ENCODE measurements around the gene UBR4. TPM values are rescaled to one million over a fixed set of nuclear protein-coding genes. Genes with fewer than 3 reads are reported as not detected.

The UBR4 gene
- total RNA-seq, 1 donor from 2014 or later = 121 TPM

DNA sequence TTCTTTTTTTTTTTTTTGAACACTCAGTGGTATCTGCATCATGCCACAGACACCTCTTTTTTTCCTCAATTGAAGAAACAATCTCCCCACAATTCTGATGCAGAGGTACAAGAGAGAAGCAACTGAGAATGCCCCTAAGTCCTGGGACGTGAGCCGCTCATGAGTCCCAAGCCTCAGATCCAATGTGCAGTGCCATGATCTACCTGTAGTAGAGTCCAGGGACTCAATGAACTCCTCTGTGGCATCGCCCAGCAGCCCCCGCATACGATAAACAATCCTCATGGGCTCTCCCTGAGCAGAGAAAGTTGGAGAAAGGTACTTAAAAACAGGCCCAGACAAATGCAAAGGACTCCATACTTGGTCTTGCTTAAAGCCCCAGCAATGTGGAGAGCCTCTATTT is 113.1 kb downstream of the UBR4 start:
- intact Hi-C loops (cut with micrococcal nuclease) = loop anchor here (5.0 kb wide), 1 partner anchor 190 kb away; no protein-coding TSS in a partner anchor

DNA sequence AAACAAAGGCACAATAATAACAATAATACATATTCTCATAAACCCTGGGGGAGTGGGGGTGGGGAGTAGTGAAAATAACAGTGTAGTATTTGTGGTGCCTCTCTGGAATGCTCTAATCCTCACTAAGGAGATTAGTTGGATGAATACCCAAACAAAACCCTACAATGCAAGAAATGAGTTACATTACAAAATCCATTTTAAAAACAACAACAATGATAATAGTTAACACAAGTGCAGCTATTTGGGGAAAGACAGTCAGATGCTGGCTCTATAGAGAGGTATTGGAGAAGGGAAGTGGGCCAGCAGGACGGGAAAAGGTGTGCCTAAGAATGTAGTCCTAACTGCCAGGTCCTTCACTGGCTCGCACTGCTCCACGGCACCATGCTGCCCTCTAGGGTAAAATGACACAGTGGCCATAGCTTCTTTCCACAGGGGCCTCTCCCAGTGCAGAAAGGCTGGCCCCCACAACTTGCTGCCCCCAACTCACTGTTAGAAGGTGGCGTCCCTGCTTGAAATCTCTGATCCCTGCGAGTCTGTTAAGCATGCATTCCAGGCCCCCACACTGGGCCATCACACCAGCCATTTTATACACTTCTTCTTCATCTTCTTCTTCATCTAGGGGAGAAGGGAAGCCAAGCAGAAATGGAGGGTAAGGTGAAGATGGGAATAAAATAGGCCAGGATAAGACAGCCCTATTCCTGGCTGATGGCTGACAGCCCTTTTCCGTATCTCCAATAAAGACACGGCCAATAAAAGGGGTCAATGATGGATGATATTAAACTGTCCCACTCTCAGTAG is 113.8 kb downstream of the UBR4 start:
- intact Hi-C loops (cut with micrococcal nuclease) = loop anchor here (5.0 kb wide), 1 partner anchor 189 kb away; no protein-coding TSS in a partner anchor

DNA sequence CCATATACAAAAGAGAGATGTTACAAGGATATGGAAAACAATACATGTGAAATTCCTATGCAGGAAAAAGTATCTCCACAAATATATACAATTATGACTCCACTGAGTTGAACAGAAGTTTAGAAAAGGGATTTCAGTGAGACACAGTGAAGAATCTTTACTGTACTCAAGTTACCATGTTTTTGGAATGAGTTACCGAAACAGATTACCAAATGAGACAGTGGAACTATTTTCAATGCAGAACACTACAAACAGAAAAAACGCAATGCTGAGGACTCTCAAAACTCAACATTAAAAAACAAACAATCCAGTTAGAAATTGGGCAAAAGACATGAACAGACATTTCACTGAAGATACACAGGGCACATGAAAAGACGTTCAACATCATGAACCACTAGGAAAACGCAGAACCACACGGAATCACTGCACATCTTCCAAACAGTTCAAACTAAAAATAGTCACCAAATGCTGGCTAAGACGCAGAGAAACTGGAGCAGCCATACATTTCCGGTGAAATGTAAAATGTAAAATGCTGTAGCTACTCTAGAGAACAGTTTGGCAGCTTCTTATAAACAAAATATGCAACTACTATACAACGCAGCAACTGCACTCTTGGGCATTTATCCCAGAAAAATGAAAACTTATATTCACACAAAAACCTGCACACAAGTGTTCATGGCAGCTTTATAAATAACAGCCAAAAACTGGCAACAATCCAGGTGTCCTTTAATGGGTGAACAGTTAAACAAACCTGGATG is 118.7 kb downstream of the UBR4 start:
- intact Hi-C loops (cut with micrococcal nuclease) = no loop called here

DNA sequence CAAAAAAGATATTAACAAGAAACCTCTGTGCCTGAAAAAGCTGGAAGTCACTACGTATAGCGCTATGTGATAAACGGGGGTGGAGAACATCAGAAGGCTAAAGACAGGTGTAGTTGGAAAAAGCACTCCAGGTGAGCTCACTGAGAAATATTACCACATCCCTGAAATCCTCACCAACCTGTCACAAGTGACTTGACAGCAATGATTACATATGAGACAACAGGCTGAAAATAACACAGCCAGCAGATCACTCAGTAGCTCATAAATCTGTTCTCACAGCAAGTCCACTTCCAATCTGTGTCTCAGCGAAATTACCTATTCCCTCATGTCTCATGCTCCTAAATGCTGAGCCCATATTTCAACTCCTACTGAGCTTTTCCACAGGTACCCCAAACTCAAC is 120.5 kb downstream of the UBR4 start:
- intact Hi-C loops (cut with micrococcal nuclease) = no loop called here

DNA sequence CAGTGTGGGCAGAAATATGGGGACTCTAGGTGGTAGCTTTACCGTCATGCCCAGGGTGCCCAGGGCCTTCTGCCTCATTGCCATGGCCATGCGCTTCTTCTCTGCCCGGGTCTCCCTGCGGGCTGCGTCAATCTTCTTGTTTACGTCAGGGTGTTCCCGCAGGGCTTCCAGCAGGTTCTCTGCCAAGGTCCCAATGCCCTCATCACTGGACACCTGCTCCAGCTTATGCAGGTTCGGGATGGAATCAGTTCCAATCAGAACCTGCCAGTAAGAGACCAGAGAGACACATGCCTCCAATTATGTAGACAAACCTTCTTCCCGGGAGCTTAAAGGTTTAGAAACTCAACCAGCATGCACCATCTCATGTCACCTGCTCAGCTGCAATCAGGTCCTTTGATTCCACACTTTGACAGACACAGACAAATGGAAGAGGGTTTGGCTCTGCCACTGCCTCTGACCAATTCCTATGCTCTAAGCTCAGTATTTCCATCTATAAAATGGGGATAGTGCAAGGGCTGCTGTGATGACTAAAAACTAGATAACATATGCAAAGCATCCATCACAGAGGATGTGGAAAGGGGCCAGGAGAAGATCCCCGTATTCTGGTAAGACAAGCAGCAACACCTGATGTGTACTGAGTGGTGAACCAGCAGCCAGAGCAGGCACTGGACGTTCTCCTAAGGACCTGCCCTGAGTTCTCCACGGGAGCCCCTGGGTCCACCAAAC is 121.2 kb downstream of the UBR4 start:
- intact Hi-C loops (cut with micrococcal nuclease) = no loop called here

DNA sequence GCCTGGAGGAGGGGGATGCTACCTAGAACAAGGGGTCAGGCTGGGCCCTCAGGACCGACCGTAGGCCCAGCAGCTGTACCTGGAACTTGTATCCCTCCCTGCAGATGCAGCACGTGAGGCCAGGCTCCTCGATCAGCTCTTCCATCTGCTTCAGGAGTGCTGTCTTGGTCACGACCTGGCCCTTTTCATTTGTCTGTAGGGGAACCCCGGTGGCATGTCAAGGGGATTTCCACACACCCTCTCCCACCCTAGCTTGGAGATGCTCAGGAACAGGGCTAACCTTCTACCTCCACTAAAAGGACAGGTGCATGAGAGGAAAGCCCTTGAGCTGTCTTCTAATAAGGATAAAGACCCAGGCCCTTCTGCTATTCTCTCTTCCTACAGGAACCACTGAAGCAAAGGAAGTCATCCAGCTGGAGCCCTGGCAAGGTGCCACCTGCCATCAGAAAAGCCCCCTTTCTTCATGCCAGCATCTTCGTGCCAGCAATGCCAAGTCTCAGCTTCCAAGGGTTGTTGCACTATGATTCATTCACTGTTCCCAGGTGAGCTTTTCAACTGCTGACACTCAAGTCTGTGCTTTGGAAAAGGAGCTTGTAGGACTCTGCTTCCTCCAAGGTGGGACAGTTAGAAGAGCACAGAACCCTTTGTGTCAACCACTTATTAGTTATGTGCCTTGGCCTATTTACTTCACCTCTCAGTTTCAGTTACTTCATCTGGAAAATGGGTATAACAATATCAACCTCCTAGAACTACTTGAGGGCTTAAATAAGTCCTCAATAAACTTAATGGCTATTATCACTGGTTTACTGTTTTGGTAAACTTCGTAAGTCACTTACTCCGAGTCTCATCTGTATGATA is 122.1 kb downstream of the UBR4 start:
- intact Hi-C loops (cut with micrococcal nuclease) = no loop called here

DNA sequence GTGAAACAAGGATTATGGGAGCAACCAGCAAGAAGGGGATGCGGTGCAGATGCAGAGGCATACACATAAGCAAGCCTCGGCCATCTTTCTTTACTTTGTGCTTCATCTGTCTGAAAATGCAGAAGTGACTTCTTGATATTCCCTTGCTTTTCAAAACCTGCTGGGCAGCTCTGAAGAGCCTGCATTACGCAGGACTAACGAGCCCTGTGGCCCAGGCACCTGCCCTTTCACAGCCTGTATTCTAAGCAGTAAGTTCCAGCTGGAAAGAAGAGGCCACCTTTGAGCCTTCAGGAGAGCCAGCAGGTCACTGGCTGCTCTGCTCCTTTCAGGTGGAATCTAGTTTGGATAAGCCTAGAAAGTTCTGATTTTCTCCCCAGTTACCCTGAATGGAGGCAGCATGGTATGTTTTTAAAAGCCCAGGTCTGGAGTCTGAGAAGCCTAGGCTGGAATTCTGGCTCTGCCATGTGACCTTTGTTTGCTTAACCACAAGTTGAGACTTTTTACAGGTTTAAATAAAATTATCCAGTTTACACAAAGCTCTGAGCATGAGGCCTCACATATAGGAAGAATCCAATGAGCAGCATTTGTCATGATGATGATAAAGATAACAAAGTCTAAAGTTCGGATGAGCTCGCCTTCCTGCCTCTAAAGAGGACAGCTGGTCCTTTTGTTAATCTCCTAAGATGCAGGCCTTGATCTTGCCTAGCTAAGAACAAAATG is 122.9 kb downstream of the UBR4 start:
- intact Hi-C loops (cut with micrococcal nuclease) = no loop called here

DNA sequence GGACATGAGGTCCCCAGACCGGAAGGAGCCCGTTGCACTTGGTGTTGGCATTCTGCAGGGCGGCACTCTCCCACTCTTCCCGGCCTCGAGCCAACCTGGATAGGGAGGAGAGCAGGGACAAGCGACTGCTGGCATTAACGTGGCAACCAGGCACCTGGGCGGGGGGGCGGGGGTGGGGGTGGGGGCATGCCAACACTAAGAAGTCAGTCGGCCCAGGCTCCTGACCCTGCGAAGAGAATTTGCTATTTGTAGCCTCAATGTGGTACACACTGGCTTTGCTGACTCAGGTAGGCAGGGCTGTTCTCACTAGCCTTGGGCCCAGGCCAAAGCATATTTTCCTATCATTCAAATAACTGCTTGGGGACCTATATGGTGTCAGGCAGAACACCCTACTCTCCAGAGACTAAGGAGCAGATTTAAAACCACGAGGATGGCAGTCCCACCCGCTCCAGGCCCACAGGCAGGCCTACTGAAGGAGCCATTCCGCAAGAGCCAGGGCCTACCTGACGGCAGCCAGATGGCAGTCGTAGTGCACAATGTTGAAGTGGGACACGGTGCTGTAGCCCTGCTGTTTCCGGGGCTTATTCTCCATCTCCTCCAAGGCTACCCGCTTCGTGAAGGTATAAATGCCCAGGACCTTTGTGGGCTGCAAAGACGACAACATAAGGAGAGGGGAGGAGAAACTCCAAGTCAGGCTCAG is 123.7 kb downstream of the UBR4 start:
- intact Hi-C loops (cut with micrococcal nuclease) = no loop called here

DNA sequence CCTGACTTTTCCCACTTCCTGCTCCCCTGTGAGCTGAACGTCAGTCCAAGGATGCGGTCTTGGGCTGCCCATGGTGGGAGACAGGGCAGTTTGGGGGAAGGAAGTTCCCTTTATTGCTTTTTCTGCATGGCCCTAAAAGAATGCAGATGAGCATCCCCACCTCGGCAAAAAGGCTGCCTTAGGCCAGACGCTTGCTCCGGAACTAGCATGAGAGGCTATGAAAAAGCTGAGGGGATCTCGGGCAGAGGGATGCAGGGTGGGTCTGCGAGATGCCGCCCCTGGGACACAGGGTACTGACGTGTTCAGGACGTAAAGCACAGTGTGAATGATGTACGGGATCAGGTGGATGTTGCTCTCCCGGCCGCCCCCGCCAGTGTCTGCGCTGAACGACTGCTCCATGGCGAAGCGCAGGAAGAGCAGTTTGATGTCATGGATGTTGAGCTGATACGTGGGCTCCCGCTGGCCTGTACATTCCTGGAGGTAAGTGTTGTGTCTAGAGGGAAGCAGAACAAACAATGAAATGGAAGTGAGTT is 125.8 kb downstream of the UBR4 start:
- intact Hi-C loops (cut with micrococcal nuclease) = no loop called here

DNA sequence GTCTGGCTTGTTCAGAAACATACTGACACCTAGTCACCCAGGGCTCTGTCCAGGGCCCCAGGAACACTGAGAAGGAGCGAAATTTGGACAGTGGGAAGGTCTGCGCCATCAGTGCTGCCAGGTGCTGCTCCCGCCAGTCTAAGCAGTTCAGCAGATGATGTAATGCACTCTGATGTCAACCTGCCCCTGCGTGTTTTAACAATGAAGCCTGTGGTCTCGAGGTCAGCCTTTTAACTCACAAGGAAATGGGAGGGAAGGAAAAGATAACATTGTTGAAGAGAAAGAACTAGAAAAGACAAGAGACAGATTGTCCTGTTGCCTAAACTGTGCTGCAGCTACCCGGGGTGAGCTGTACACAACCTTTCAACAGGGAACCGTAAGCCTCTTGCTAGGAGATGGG is 127.0 kb downstream of the UBR4 start:
- intact Hi-C loops (cut with micrococcal nuclease) = no loop called here

DNA sequence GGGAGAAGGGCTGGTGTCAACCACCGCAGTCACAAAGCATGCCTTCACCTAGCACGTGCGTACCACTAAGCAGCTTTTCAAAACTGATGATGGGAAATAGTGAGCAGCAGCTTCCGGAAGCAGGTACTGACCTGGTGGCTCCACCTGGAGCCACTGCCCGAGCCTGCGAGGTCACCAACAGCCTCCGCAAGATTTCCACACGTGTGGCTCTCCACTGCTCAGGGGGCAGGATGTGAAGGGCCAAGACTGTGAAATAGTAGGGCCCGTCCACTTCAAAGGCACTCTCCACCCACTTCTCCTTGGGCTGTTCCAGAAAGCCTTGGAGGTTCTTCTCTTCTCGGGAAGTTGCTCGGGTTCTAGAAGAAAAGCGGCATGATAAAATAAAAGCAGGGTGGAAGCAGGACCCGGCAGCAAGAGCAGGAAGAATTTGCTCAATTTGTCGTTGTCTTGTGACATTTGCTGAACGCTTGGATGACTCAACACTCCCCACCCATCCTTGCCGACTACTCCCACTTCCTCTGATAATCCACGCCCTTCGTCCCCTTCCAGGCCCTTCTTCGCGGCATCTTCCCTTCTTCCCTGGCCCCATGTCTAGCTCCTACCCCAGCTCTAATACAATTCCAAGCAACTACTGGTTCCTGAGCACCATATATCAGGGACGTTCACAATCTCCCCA is 128.7 kb downstream of the UBR4 start:
- intact Hi-C loops (cut with micrococcal nuclease) = no loop called here

DNA sequence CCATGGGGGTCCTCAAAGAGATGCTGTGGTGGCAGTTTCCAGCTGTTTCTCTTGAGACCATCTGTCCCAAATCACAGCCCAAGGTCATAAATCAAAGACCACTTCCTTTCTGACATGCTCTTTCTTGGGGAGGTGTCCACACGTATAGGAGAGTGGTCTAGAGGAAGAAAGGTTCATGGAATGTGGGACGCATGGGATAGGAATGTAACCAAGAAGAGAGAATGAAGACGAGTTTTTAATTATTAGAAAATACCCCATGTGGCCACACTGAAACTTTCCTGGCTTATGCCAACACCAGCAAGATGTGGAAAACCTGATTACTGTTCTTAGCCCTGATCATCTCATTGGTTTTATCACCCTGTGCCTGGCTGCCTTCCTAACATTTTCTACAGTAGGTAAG is 129.3 kb downstream of the UBR4 start:
- intact Hi-C loops (cut with micrococcal nuclease) = no loop called here

DNA sequence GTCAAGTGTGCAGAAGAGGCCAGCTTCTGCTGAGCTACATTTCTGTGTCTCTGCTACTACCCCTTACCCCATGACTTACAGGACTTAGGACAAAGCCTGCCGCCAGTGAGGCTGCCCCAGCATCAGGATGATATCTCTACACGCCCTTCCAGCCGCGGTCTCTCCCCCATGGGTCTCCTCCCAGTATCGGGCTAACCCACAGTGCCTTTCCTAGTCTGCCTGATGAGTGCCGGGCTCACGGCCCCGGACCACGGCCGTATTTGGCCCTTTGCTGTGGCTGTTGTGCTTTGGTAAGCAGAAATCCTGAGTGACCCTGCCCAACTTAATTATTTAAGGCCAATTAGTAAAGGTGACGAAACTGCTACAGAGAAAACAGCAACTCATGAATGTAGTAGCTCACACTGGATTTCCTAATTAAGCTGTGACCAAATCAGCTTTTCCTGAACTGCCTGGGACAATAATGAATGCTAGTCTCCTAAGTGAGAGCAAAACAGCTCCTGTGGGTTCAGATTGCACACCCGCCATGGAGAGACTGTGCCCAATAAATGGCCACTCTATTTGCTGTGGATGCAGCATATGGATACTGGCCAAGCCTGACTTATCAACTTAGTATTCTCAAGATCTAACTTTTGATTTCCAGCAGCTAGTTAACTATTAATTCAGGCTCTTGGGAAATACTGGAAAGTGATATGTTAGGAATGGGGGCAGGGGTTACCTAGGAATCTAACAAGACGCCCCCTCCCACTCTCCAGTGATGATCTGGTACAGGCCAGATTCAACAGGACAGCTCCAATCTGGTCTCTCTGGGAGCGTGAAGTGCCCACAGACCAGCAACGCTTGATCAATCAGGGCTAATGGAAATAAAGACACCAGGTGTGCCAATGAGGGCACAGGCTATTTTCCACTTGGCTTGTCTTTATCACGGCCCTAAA is 130.3 kb downstream of the UBR4 start:
- intact Hi-C loops (cut with micrococcal nuclease) = no loop called here

DNA sequence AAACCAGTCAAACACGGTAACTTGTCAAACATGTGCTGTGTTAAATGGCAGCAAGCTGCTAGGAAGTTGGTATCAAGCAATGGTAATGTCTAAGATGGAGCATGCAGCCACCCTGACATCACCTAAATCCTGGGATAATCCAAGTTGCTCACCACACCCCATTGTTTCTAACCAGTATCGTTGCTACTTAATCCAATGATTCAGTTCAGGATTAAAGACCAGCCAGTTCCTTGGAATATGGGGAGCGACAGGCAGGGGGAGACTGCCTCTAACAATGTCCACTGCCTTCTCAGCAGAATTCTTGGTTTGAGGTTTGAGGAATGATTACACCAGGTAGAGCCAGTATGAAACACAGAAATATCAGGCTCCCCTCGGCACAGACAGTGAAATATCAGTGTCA is 131.5 kb downstream of the UBR4 start:
- intact Hi-C loops (cut with micrococcal nuclease) = no loop called here

DNA sequence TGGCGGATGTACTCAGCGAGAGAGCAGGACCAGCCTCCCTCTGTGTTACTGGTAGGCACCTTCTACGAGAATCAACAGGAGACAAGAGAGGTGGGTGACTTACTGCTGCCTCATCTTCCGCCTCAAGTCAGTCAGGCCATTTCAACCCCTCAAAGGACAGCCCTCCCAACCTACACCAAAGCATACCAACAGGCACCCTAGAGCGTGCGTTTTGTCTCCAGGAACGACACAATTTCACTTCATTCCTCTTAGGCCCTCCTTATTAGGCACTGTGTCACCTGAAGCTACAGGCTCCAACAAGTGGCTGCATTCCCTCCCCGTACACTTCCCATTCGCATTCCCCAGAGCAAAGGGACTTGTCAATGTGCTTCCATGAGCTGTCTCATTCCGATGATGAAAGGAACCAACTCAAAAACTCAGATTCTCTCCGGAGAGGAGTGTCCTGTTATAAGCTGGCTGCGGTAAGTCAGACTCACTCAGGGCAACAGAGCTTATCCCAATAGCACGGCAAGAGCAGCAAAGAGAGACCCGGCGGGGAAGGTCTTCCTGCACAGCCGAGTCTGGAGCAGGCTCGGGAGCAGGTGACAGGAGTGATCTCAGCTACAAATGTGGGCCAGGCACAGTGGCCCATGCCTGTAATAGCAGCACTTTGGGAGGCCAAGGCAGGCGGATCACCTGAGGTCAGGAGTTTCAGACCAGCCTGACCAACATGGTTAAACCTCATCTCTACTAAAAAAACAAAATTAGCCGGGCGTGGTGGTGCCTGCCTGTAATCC is 133.0 kb downstream of the UBR4 start:
- intact Hi-C loops (cut with micrococcal nuclease) = no loop called here

DNA sequence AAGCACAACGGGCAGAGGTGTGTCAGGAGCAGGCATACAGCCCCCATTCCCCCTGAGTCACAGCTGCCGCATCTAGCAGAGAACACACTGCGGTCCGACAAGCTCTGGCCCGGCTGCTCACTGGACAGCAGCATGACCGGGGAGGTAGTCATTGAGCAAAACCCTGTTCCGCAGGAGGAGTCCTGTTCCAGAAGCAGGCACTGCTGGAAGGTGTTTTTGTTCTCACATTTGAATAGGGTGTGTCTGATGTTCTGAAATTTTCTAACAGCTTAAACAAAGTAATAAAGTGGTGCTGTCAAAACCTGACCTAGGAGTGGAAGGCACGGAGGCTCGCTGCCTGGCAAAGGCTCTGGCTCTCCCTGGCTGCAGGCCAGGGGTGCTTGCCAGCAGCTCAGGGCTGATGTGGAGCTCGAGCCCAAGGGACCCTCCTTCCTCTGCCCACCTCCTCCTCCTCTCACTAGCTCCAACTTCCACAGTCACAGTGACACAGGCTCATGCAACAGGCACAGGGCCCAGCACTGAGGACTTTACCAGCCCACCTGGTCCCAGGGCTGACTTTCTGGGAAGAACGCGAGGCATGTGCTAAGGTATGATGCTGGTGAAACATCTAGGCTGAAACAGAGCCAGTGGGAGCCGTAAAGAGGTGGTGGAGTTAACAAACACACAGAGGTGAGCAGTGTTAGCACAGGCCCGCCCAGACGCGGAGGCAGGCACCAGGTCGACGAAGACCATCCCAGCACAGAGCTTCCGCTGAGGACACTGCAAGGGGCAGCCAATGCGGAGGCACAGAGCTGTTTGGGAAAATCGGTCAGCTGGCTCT is 135.0 kb downstream of the UBR4 start:
- intact Hi-C loops (cut with micrococcal nuclease) = loop anchor here (1.0 to 2.0 kb wide), 3 partner anchors 64 to 173 kb away; partner anchors contain the start of gene ALDH4A1

Data from T-helper 2 cell treated with Interferon-gamma antibody and Interleukin-4, amounts not matched to agents 100 ng/mL and 5 ng/mL, for 36 hours (primary cell).